ENCODE data around the gene CREBBP.

Gene CREBBP

GRCh38 chr16:3773663-3774062 is 106.8 kb downstream of the CREBBP start:
- H3K27me3 ChIP-seq: no peaks in the 10 kb centered on the region
- H3K27ac ChIP-seq: no peak overlapping the region
- peaks cover 0 to 15% (median 6%) of the 10 kb centered on the region in 10 experiments; a peak in 12 of 20 replicates for H3K4me1 ChIP-seq
- peaks cover 98 to 100% (median 100%) of the 10 kb centered on the region in 11 experiments for H3K36me3 ChIP-seq
- no peak for TF ChIP-seq Cebpa-rat (IDR thresholded peaks at IDR 0.05)
- peaks cover 43 to 91% (median 78%) of the 10 kb centered on the region in 11 experiments for H4K20me1 ChIP-seq
- H3K9ac ChIP-seq: no peak overlapping the region
- no peak overlapping the region for H3K4me3 ChIP-seq
- no peaks in the 10 kb centered on the region for H3K9me3 ChIP-seq (replicated peaks in 1 of 11)
- no peak overlapping the region for H3K4me2 ChIP-seq

- H3K36me3 ChIP-seq: peaks cover 99 to 100% (median 100%) of the 10 kb centered on the region in 11 experiments
- TF ChIP-seq Cebpa-rat (IDR thresholded peaks at IDR 0.05): no peak
- H4K20me1 ChIP-seq: peaks cover 47 to 95% (median 82%) of the 10 kb centered on the region in 11 experiments
Observed at GRCh38 chr16:3771513-3771912, 109.0 kb downstream of the CREBBP start.

GRCh38 chr16:3770530-3770929 is 110.0 kb downstream of the CREBBP start:
- peaks cover 9 to 18% (median 13%) of the 10 kb centered on the region in 10 experiments; a peak in 17 of 20 replicates for H3K4me1 ChIP-seq
- H3K27ac ChIP-seq: no peak overlapping the region
- peaks cover 99 to 100% (median 100%) of the 10 kb centered on the region in 11 experiments for H3K36me3 ChIP-seq
- H3K4me3 ChIP-seq: no peak overlapping the region
- H3K4me2 ChIP-seq: no peak overlapping the region
- no peak overlapping the region for H3K9ac ChIP-seq
- peaks cover 42 to 95% (median 82%) of the 10 kb centered on the region in 11 experiments for H4K20me1 ChIP-seq
- H3K9me3 ChIP-seq (replicated peaks in 1 of 11): no peaks in the 10 kb centered on the region
- no peak for TF ChIP-seq Cebpa-rat (IDR thresholded peaks at IDR 0.05)
- H3K27me3 ChIP-seq: no peaks in the 10 kb centered on the region

More at GRCh38 chr16:3771513-3771912, 109.0 kb downstream of the CREBBP start:
- H3K27me3 ChIP-seq: no peaks in the 10 kb centered on the region
- H3K4me3 ChIP-seq: no peak overlapping the region
- H3K4me2 ChIP-seq: no peak overlapping the region
- H3K9ac ChIP-seq: no peak overlapping the region
- H3K27ac ChIP-seq: no peak overlapping the region
- peaks cover 9 to 18% (median 14%) of the 10 kb centered on the region in 10 experiments; a peak in 17 of 20 replicates for H3K4me1 ChIP-seq
- no peaks in the 10 kb centered on the region for H3K9me3 ChIP-seq (replicated peaks in 1 of 11)

DNA sequence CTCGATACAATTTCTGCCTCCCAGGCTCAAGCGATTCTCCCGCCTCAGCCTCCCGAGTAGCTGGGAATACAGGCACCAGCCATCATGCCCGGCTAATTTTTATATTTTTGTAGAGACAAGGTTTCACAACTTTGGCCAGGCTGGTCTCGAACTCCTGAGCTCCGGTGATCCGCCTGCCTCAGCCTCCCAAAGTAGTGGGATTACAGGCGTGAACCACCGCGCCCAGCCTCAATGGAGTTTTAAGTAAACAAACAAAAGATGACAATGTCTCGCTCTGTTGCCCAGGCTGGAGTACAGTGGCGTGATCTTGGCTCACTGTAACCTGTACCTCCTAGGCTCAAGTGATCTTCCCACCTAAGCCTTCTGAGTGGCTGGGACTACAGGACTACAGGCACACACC is 110.6 kb downstream of the CREBBP start:
- Histone ChIP-seq H4K20me1 (peaks cover 36 to 95% (median 82%) of the 10 kb centered on the region in 11 experiments), H3K36me3 (peaks cover 99 to 100% (median 100%) of the 10 kb centered on the region in 11 experiments), H3K4me3 (no peak overlapping the region), H3K4me2 (no peak overlapping the region), H3K27ac (no peak overlapping the region), H3K9ac (no peak overlapping the region), H3K4me1 (peaks cover 5 to 18% (median 9%) of the 10 kb centered on the region in 10 experiments; a peak in 17 of 20 replicates), H3K27me3 (no peaks in the 10 kb centered on the region), H3K9me3 (replicated peaks in 1 of 11) (no peaks in the 10 kb centered on the region)
- no peak for TF ChIP-seq Cebpa-rat (IDR thresholded peaks at IDR 0.05)

GRCh38 chr16:3769013-3769412 is 111.5 kb downstream of the CREBBP start:
- Histone ChIP-seq H3K9ac (no peak overlapping the region), H3K9me3 (replicated peaks in 1 of 11) (no peaks in the 10 kb centered on the region), H3K27ac (no peak overlapping the region), H3K36me3 (peaks cover 99 to 100% (median 100%) of the 10 kb centered on the region in 11 experiments), H3K4me3 (no peak overlapping the region), H3K4me1 (peaks cover 0 to 18% (median 5%) of the 10 kb centered on the region in 10 experiments; a peak in 7 of 20 replicates), H3K27me3 (no peaks in the 10 kb centered on the region), H3K4me2 (no peak overlapping the region), H4K20me1 (peaks cover 33 to 95% (median 82%) of the 10 kb centered on the region in 11 experiments; a peak in 21 of 22 replicates)
- no peak for TF ChIP-seq Cebpa-rat (IDR thresholded peaks at IDR 0.05)

- H4K20me1 ChIP-seq: peaks cover 26 to 97% (median 85%) of the 10 kb centered on the region in 11 experiments; a peak in 21 of 22 replicates
- no peak for TF ChIP-seq Cebpa-rat (IDR thresholded peaks at IDR 0.05)
- H3K27ac ChIP-seq: no peak overlapping the region
- H3K4me3 ChIP-seq: no peak overlapping the region
- peaks cover 0 to 18% (median 5%) of the 10 kb centered on the region in 10 experiments; a peak in 7 of 20 replicates for H3K4me1 ChIP-seq
- H3K9ac ChIP-seq: no peak overlapping the region
- no peaks in the 10 kb centered on the region for H3K27me3 ChIP-seq
- peaks cover 99 to 100% (median 100%) of the 10 kb centered on the region in 11 experiments for H3K36me3 ChIP-seq
- no peaks in the 10 kb centered on the region for H3K9me3 ChIP-seq (replicated peaks in 1 of 11)
- peak overlapping the region in 2 of 11 experiments; percentile 11 to 13; a peak in 1 of 22 replicates for H3K4me2 ChIP-seq
Observed at GRCh38 chr16:3767333-3767986, 113.1 kb downstream of the CREBBP start.

DNA sequence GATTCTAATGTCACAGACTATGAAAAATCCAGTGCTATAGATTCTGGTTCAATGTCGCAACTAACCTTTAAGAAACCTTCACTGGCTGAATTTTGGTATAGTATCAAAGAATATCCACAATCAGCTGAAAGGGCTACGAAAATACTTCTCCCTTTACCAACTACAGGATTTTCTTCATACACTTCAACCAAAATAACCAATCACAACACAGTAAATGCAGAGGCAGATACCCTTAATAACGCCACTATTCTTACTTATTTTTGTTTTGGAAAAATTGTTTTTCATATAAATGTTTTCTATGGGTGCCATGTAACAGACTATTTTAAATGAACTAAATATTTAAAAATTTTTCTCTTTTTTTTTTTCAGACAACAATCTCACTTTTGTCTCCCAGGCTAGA is 114.3 kb downstream of the CREBBP start:
- H3K4me2 ChIP-seq: no peak overlapping the region
- no peak overlapping the region for H3K27ac ChIP-seq
- H3K27me3 ChIP-seq: no peaks in the 10 kb centered on the region
- no peaks in the 10 kb centered on the region for H3K9me3 ChIP-seq (replicated peaks in 1 of 11)
- H3K36me3 ChIP-seq: peaks cover 100% of the 10 kb centered on the region in 11 experiments
- peaks cover 39 to 100% (median 89%) of the 10 kb centered on the region in 11 experiments for H4K20me1 ChIP-seq
- TF ChIP-seq Cebpa-rat (IDR thresholded peaks at IDR 0.05): no peak
- no peak overlapping the region for H3K9ac ChIP-seq
- H3K4me3 ChIP-seq: no peak overlapping the region
- H3K4me1 ChIP-seq: peaks cover 0 to 18% (median 5%) of the 10 kb centered on the region in 10 experiments; a peak in 7 of 20 replicates

DNA sequence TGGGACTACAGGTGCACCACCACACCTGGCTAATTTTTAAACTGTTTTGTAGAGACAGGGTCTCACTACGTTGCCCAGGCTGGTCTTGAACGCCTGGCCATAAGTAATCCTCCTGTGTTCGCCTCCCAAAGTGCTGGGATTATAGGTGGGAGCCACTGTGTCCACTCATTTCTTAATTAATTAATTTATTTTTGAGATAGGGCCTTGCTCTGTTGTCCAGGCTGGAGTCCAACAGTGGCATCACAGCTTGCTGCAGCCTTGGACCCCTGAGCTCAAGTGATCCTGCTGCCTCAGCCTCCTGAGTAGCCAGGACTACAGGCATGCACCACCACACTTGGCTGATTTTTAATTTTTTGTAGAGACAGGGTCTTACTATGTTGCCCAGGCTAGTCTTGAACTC is 116.1 kb downstream of the CREBBP start:
- no peak for TF ChIP-seq Cebpa-rat (IDR thresholded peaks at IDR 0.05)
- Histone ChIP-seq H3K4me3 (no peak overlapping the region), H4K20me1 (peaks cover 39 to 100% (median 96%) of the 10 kb centered on the region in 11 experiments), H3K27ac (no peak overlapping the region), H3K4me2 (no peak overlapping the region), H3K9me3 (replicated peaks in 1 of 11) (no peaks in the 10 kb centered on the region), H3K36me3 (peaks cover 98 to 100% (median 100%) of the 10 kb centered on the region in 11 experiments), H3K9ac (no peak overlapping the region), H3K4me1 (peaks cover 0 to 18% (median 5%) of the 10 kb centered on the region in 10 experiments; a peak in 7 of 20 replicates), H3K27me3 (no peaks in the 10 kb centered on the region)

- Histone ChIP-seq H4K20me1 (peaks cover 41 to 100% (median 97%) of the 10 kb centered on the region in 11 experiments), H3K4me3 (no peak overlapping the region), H3K4me2 (no peak overlapping the region), H3K9ac (no peak overlapping the region), H3K4me1 (peaks cover 0 to under 1% (median 0%) of the 10 kb centered on the region in 10 experiments; a peak in 2 of 20 replicates), H3K36me3 (peaks cover 98 to 100% (median 100%) of the 10 kb centered on the region in 11 experiments), H3K27ac (no peak overlapping the region), H3K9me3 (replicated peaks in 1 of 11) (no peaks in the 10 kb centered on the region), H3K27me3 (no peaks in the 10 kb centered on the region)
- no peak for TF ChIP-seq Cebpa-rat (IDR thresholded peaks at IDR 0.05)
Observed at GRCh38 chr16:3762107-3762750, 118.3 kb downstream of the CREBBP start.
